ENCODE measurements around the gene SLC22A23. TPM values are rescaled to one million over a fixed set of nuclear protein-coding genes. Genes with fewer than 3 reads are reported as not detected.

SLC22A23 gene
- total RNA-seq, 1 donor from 2014 or later, result 0.95 TPM

GRCh38 chr6:3405182-3405518 is 51.7 kb downstream of the SLC22A23 start:
- intact Hi-C loops (cut with micrococcal nuclease), result no loop called here
- ATAC-seq (ENCODE audit: low read depth), result no peak
- CTCF ChIA-PET, result no interaction called here
- Mint-ChIP-seq H3K27ac (no peak overlapping the region), H3K4me1 (peaks cover 11% of the 10 kb centered on the region), H3K36me3 (ENCODE audit: low read depth) (no peaks in the 10 kb centered on the region), H3K4me3 (no peak overlapping the region), H3K9me3 (no peaks in the 10 kb centered on the region), H3K27me3 (peaks cover 15% of the 10 kb centered on the region)
- no peak for DNase-seq
- POLR2A ChIA-PET, result no interaction called here
- TF ChIP-seq, protein P1, sequence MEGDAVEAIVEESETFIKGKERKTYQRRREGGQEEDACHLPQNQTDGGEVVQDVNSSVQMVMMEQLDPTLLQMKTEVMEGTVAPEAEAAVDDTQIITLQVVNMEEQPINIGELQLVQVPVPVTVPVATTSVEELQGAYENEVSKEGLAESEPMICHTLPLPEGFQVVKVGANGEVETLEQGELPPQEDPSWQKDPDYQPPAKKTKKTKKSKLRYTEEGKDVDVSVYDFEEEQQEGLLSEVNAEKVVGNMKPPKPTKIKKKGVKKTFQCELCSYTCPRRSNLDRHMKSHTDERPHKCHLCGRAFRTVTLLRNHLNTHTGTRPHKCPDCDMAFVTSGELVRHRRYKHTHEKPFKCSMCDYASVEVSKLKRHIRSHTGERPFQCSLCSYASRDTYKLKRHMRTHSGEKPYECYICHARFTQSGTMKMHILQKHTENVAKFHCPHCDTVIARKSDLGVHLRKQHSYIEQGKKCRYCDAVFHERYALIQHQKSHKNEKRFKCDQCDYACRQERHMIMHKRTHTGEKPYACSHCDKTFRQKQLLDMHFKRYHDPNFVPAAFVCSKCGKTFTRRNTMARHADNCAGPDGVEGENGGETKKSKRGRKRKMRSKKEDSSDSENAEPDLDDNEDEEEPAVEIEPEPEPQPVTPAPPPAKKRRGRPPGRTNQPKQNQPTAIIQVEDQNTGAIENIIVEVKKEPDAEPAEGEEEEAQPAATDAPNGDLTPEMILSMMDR (IDR thresholded peaks at IDR 0.05), result no peak

DNA sequence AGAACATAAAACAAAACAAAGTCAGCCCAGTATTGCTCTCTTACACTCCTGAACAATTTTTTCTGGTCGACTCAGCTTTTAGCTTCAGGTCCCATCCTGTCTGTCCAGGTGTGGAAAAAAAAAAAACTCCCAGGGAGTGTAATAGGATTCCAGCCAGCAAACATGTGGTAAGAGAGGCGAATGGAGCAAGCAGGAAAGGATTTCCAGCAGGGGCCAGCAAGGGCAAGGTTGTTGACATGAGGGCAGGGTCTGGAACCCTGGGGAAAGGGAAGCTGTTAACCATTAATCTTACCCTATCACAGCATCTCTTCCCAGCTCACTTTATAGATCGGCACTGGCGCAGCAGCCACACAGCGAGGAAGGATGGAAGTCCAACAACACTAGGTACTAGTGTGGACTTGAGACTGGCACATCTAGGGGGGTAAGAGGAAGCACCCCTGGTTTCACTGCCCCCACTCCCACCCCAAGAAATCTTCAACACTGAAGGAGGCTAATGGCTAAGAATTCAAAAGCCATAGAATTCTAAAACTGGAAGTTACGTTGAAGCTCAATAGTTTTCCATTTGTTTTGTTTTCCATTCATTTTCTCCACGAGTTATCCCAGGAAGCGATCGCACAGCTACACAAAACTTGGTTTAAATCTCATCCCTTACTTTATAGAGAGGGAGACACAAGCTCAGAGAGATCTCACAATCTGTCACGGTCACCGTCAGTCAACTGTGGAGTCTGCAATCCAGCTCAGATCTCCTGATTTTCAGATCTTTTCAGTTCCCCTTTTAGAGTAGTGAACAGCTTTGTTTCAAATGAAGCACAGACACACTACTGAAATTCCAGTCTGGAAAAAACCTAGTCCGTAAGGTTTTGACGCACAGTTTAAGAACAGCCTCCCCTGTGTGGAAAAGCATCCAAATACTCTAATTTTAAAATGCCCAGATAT is 53.3 kb downstream of the SLC22A23 start:
- Mint-ChIP-seq H3K4me1 (peaks cover 11% of the 10 kb centered on the region), H3K4me3 (no peak overlapping the region), H3K9me3 (no peaks in the 10 kb centered on the region), H3K27me3 (peaks cover 15% of the 10 kb centered on the region), H3K36me3 (ENCODE audit: low read depth) (no peaks in the 10 kb centered on the region), H3K27ac (no peak overlapping the region)
- DNase-seq (no peak), ATAC-seq (ENCODE audit: low read depth) (no peak)
- TF ChIP-seq, protein P1 (IDR thresholded peaks at IDR 0.05), result no peak
- intact Hi-C loops (cut with micrococcal nuclease), result no loop called here
- POLR2A ChIA-PET, result no interaction called here
- CTCF ChIA-PET, result no interaction called here

DNA sequence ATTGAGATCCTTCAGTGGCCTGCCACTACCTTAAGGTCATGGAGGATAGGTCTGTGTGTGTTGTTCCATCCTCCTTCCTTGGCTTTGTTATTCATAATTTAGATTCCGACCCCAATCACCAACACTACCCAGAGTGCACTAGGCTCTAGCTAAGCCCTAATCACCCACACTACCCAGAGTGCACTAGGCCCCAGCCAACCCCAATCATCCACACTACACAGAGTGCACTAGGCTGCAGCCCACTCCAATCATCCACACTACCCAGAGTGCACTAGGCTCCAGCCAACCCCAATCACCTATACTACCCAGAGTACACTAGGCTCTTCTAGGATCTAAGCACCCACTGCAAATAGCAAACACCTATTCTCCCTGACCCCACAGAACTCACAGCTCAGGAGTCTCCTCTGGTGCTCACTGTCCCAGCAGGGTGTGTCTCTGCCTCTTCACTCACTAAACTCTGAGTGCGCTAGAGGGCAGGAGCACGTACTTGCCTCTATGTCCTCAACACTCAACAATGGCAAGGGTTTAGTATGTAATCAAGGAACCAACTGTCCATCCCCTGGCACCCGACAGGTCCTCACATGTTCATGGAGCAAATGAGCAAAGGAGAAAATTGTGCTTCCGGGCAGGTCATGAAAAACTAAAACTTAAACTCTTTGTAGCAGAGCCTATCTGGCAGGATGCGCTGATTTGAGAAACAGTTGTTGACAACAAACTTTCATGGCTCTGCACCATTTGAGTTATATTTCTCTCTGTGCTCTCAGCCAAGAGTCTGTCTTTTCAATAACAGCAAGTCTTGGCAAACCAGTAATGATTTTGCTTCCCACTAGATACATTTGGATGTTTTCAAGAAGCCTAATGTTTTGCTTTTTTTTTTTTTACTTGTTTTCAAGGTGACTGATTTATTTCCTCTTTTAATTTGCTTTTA is 54.3 kb downstream of the SLC22A23 start:
- no peak for ATAC-seq (ENCODE audit: low read depth)
- H3K27me3 Mint-ChIP-seq, result peaks cover 13% of the 10 kb centered on the region
- H3K4me1 Mint-ChIP-seq, result peaks cover 11% of the 10 kb centered on the region
- no peak for DNase-seq
- H3K4me3 Mint-ChIP-seq, result no peak overlapping the region
- TF ChIP-seq, protein P1 (IDR thresholded peaks at IDR 0.05), result no peak
- ChIA-PET POLR2A (no interaction called here), CTCF (no interaction called here)
- no peak overlapping the region for H3K27ac Mint-ChIP-seq
- intact Hi-C loops (cut with micrococcal nuclease), result no loop called here
- H3K36me3 Mint-ChIP-seq (ENCODE audit: low read depth), result no peaks in the 10 kb centered on the region
- no peaks in the 10 kb centered on the region for H3K9me3 Mint-ChIP-seq

DNA sequence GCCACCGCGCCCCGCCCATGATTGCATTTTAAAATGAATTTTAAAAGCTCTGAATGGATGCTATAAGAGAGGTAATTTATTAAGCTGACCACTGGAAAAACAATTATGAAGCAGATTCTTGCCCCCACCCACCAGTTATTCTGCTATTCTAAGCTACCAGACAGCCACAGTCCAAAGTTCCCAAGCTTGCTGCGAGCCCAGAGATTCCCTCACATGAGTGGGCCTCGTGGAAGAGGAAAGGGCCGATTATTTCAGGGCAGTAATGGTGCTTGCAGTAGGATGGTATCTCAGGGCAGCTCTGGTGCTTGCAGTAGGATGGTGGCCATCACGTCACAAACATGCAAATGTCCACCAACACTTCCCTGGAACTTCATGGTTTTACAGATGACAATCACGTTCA is 56.7 kb downstream of the SLC22A23 start:
- no peak for ATAC-seq (ENCODE audit: low read depth)
- POLR2A ChIA-PET, result no interaction called here
- no peak overlapping the region for H3K4me3 Mint-ChIP-seq
- H3K4me1 Mint-ChIP-seq, result peaks cover 11% of the 10 kb centered on the region
- intact Hi-C loops (cut with micrococcal nuclease), result no loop called here
- no peaks in the 10 kb centered on the region for H3K36me3 Mint-ChIP-seq (ENCODE audit: low read depth)
- TF ChIP-seq, protein P1 (IDR thresholded peaks at IDR 0.05), result no peak
- no peaks in the 10 kb centered on the region for H3K9me3 Mint-ChIP-seq
- no peak overlapping the region for H3K27ac Mint-ChIP-seq
- H3K27me3 Mint-ChIP-seq, result peaks cover 9% of the 10 kb centered on the region
- DNase-seq, result no peak
- CTCF ChIA-PET, result no interaction called here

All from activated B cell treated with CpG ODN at 0.5 μM for 24 hours (primary cell).